ENCODE results near the gene GLYR1.
A peak's percentile ranks its signal among the peaks of the same experiment; 100 is the strongest.

GLYR1 gene

GRCh38 chr16:4826526-4826925 is 20.6 kb downstream of the GLYR1 start:
- Histone ChIP-seq H3K79me1 (replicated peaks; ENCODE audit: low read length, poor library complexity, severe bottlenecking) (peaks cover 56% of the 10 kb centered on the region), H3K4ac (ENCODE audit: low read depth in 1 of 2, low read length in 2 of 2) (no peak overlapping the region), H3K27ac (ENCODE audit: low read length, poor library complexity, severe bottlenecking) (no peak overlapping the region), H3K18ac (ENCODE audit: low read depth in 1 of 2, low read length in 2 of 2) (no peak overlapping the region), H3K36me3 (ENCODE audit: control insufficient read depth in 1 of 2, insufficient read depth in 2 of 2, low read depth in 1 of 2, low read length in 2 of 2) (peaks cover 80 to 90% of the 10 kb centered on the region in 2 experiments), H4K8ac (ENCODE audit: low read length) (no peak overlapping the region), H3K4me2 (ENCODE audit: low read length, poor library complexity, severe bottlenecking) (no peak overlapping the region), H3K9me3 (ENCODE audit: control insufficient read depth, low read length) (no peaks in the 10 kb centered on the region), H2BK120ac (ENCODE audit: low read depth, low read length) (no peak overlapping the region), H3K27me3 (ENCODE audit: control insufficient read depth in 1 of 2, insufficient read depth in 1 of 2, low read length in 2 of 2) (no peaks in the 10 kb centered on the region), H3K9ac (ENCODE audit: low read length) (no peak overlapping the region), H3K14ac (ENCODE audit: low read length in 2 of 2) (no peak overlapping the region), H3K4me3 (ENCODE audit: insufficient read depth in 1 of 2, low read depth in 1 of 2, low read length in 2 of 2) (no peak overlapping the region), H2BK12ac (ENCODE audit: low read length in 2 of 2) (no peak overlapping the region), H4K91ac (ENCODE audit: low read length) (no peak overlapping the region), H2BK5ac (ENCODE audit: low read depth, low read length, poor library complexity, severe bottlenecking) (no peak overlapping the region), H2AFZ (ENCODE audit: low read depth, low read length) (no peak overlapping the region), H2BK15ac (ENCODE audit: low read depth, poor library complexity, severe bottlenecking) (no peak overlapping the region), H3K4me1 (ENCODE audit: control insufficient read depth, insufficient read depth, low read depth, low read length) (no peaks in the 10 kb centered on the region), H3K23ac (ENCODE audit: low read length in 2 of 2) (no peak overlapping the region), H2AK5ac (ENCODE audit: low read length, severe bottlenecking) (no peak overlapping the region)
- no peak for DNase-seq
- over 99% methylated on average over 4 of the region's 4 CpGs for WGBS

DNA sequence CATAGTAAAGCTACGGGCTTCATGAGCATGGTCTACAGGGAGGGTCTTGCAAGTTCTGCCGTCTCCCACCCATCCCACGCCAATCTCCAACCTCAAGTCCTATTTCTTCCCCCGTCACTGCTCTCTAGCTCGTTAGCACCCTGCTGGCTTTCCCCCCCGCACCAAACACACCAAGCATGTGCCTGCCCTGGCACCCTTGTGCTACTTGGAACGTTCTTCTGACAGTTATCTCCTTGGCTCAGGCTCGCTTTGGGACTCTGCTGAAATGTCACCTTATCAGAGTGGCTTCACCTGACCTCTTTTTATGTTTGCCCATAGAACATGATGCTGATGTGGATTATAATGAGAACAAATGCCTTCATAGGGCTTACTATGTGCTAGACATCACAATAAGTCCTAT is 21.9 kb downstream of the GLYR1 start:
- Histone ChIP-seq H2BK5ac (ENCODE audit: low read depth, low read length, poor library complexity, severe bottlenecking) (no peak overlapping the region), H2BK120ac (ENCODE audit: low read depth, low read length) (no peak overlapping the region), H3K9ac (ENCODE audit: low read length) (no peak overlapping the region), H2AFZ (ENCODE audit: low read depth, low read length) (no peak overlapping the region), H3K9me3 (ENCODE audit: control insufficient read depth, low read length) (no peaks in the 10 kb centered on the region), H3K79me1 (replicated peaks; ENCODE audit: low read length, poor library complexity, severe bottlenecking) (peaks cover 47% of the 10 kb centered on the region), H3K36me3 (ENCODE audit: control insufficient read depth in 1 of 2, insufficient read depth in 2 of 2, low read depth in 1 of 2, low read length in 2 of 2) (peaks cover 77 to 90% of the 10 kb centered on the region in 2 experiments), H3K4me1 (ENCODE audit: control insufficient read depth, insufficient read depth, low read depth, low read length) (no peaks in the 10 kb centered on the region), H4K91ac (ENCODE audit: low read length) (no peak overlapping the region), H4K8ac (ENCODE audit: low read length) (no peak overlapping the region), H3K4ac (ENCODE audit: low read depth in 1 of 2, low read length in 2 of 2) (no peak overlapping the region), H3K27ac (ENCODE audit: low read length, poor library complexity, severe bottlenecking) (no peak overlapping the region), H2BK12ac (ENCODE audit: low read length in 2 of 2) (no peak overlapping the region), H3K14ac (ENCODE audit: low read length in 2 of 2) (no peak overlapping the region), H3K27me3 (ENCODE audit: control insufficient read depth in 1 of 2, insufficient read depth in 1 of 2, low read length in 2 of 2) (no peaks in the 10 kb centered on the region), H2BK15ac (ENCODE audit: low read depth, poor library complexity, severe bottlenecking) (no peak overlapping the region), H2AK5ac (ENCODE audit: low read length, severe bottlenecking) (no peak overlapping the region), H3K23ac (ENCODE audit: low read length in 2 of 2) (no peak overlapping the region), H3K4me2 (ENCODE audit: low read length, poor library complexity, severe bottlenecking) (no peak overlapping the region), H3K18ac (ENCODE audit: low read depth in 1 of 2, low read length in 2 of 2) (no peak overlapping the region), H3K4me3 (ENCODE audit: insufficient read depth in 1 of 2, low read depth in 1 of 2, low read length in 2 of 2) (no peak overlapping the region)
- 93% methylated on average over 8 of the region's 8 CpGs for WGBS
- DNase-seq: no peak

GRCh38 chr16:4820652-4821051 is 26.4 kb downstream of the GLYR1 start:
- DNase-seq: no peak
- H2BK120ac ChIP-seq (ENCODE audit: low read depth, low read length): no peak overlapping the region
- H3K27ac ChIP-seq (ENCODE audit: low read length, poor library complexity, severe bottlenecking): no peak overlapping the region
- H3K4ac ChIP-seq (ENCODE audit: low read depth in 1 of 2, low read length in 2 of 2): no peak overlapping the region
- H3K9me3 ChIP-seq (ENCODE audit: control insufficient read depth, low read length): no peaks in the 10 kb centered on the region
- H2BK5ac ChIP-seq (ENCODE audit: low read depth, low read length, poor library complexity, severe bottlenecking): no peak overlapping the region
- H3K36me3 ChIP-seq (ENCODE audit: control insufficient read depth in 1 of 2, insufficient read depth in 2 of 2, low read depth in 1 of 2, low read length in 2 of 2): peaks cover 68 to 91% of the 10 kb centered on the region in 2 experiments
- H2BK15ac ChIP-seq (ENCODE audit: low read depth, poor library complexity, severe bottlenecking): no peak overlapping the region
- H3K18ac ChIP-seq (ENCODE audit: low read depth in 1 of 2, low read length in 2 of 2): no peak overlapping the region
- H2AFZ ChIP-seq (ENCODE audit: low read depth, low read length): no peak overlapping the region
- H4K8ac ChIP-seq (ENCODE audit: low read length): no peak overlapping the region
- H3K14ac ChIP-seq (ENCODE audit: low read length in 2 of 2): no peak overlapping the region
- no peak overlapping the region for H2BK12ac ChIP-seq (ENCODE audit: low read length in 2 of 2)
- H3K23ac ChIP-seq (ENCODE audit: low read length in 2 of 2): no peak overlapping the region
- no peak overlapping the region for H3K4me2 ChIP-seq (ENCODE audit: low read length, poor library complexity, severe bottlenecking)
- H3K4me1 ChIP-seq (ENCODE audit: control insufficient read depth, insufficient read depth, low read depth, low read length): no peaks in the 10 kb centered on the region
- 98% methylated on average over 6 of the region's 6 CpGs for WGBS
- no peaks in the 10 kb centered on the region for H3K27me3 ChIP-seq (ENCODE audit: control insufficient read depth in 1 of 2, insufficient read depth in 1 of 2, low read length in 2 of 2)
- H3K9ac ChIP-seq (ENCODE audit: low read length): no peak overlapping the region
- H3K79me1 ChIP-seq (replicated peaks; ENCODE audit: low read length, poor library complexity, severe bottlenecking): peaks cover 28% of the 10 kb centered on the region
- H2AK5ac ChIP-seq (ENCODE audit: low read length, severe bottlenecking): no peak overlapping the region
- peak overlapping the region; percentile 35 for H4K91ac ChIP-seq (ENCODE audit: low read length)
- no peak overlapping the region for H3K4me3 ChIP-seq (ENCODE audit: insufficient read depth in 1 of 2, low read depth in 1 of 2, low read length in 2 of 2)

DNA sequence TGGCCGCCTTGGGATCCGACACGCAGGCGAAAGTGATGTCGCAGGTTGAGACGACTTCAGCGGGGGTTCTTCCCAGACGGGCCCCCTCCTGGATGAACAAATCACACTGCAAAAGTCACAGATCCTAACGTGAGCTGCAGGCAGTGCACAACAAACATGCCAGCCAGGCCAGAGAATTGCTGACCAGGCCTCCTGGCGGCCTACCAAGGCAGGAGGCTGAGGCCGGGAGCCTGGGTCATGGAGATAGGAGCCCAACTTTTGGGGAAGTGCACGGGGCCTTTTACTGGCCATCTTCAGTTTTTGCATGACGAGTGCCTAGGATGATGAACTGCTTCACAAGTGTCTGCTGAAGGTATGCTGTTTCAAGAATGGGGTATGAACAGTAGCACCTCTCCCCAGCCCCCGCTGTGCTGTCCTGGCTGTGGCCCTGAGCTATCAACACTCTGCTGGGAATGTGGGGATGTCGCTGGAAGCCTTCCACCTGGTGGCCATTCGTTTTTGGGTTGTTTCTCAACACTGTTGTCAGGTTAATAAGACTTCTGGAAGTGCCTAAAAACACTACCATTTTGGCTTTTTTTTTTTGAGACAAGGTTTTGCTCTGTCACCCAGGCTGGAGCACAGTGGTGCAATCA is 32.4 kb downstream of the GLYR1 start:
- Histone ChIP-seq H3K4me3 (ENCODE audit: insufficient read depth in 1 of 2, low read depth in 1 of 2, low read length in 2 of 2) (no peak overlapping the region), H3K4me2 (ENCODE audit: low read length, poor library complexity, severe bottlenecking) (no peak overlapping the region), H3K9me3 (ENCODE audit: control insufficient read depth, low read length) (no peaks in the 10 kb centered on the region), H2AFZ (ENCODE audit: low read depth, low read length) (no peak overlapping the region), H2BK12ac (ENCODE audit: low read length in 2 of 2) (no peak overlapping the region), H3K27me3 (ENCODE audit: control insufficient read depth in 1 of 2, insufficient read depth in 1 of 2, low read length in 2 of 2) (no peaks in the 10 kb centered on the region), H2BK120ac (ENCODE audit: low read depth, low read length) (no peak overlapping the region), H3K14ac (ENCODE audit: low read length in 2 of 2) (no peak overlapping the region), H3K27ac (ENCODE audit: low read length, poor library complexity, severe bottlenecking) (no peak overlapping the region), H4K8ac (ENCODE audit: low read length) (no peak overlapping the region), H2BK15ac (ENCODE audit: low read depth, poor library complexity, severe bottlenecking) (no peak overlapping the region), H3K4me1 (ENCODE audit: control insufficient read depth, insufficient read depth, low read depth, low read length) (no peaks in the 10 kb centered on the region), H4K91ac (ENCODE audit: low read length) (no peak overlapping the region), H2AK5ac (ENCODE audit: low read length, severe bottlenecking) (no peak overlapping the region), H3K9ac (ENCODE audit: low read length) (no peak overlapping the region), H3K4ac (ENCODE audit: low read depth in 1 of 2, low read length in 2 of 2) (no peak overlapping the region), H3K79me1 (replicated peaks; ENCODE audit: low read length, poor library complexity, severe bottlenecking) (peaks cover 24% of the 10 kb centered on the region), H3K23ac (ENCODE audit: low read length in 2 of 2) (no peak overlapping the region), H3K36me3 (ENCODE audit: control insufficient read depth in 1 of 2, insufficient read depth in 2 of 2, low read depth in 1 of 2, low read length in 2 of 2) (peaks cover 72 to 84% of the 10 kb centered on the region in 2 experiments), H3K18ac (ENCODE audit: low read depth in 1 of 2, low read length in 2 of 2) (no peak overlapping the region), H2BK5ac (ENCODE audit: low read depth, low read length, poor library complexity, severe bottlenecking) (no peak overlapping the region)
- DNase-seq: no peak
- WGBS: 95% methylated on average over 16 of the region's 16 CpGs
